ENCODE results near the gene IFI44L.

The IFI44L gene

DNA sequence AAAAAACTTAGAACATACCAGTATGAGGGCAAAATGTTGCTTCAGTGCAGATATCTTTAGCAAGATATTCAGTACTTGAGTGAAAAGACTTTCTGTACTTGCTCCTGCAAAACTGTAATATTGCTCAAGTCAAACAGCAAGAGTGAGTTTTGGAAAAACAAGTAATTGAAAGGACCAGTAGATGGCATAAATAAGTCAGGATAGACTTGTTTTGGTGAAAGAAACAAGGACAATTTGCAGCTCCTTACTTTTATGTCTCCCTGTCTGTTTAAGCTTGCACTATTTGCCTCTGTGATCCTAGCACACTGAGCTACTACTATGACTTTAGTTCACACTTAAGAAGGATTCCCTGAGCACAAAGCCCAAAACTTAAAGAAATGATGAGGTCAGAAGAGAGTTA is 68.4 kb downstream of the IFI44L start:
- DNase-seq (ENCODE audit: low read depth), result no peak

GRCh38 chr1:78690516-78690915 is 70.3 kb downstream of the IFI44L start:
- DNase-seq (ENCODE audit: low read depth), result no peak

GRCh38 chr1:78691995-78692747 is 71.9 kb downstream of the IFI44L start:
- no peak for DNase-seq (ENCODE audit: low read depth)
